ENCODE results near the gene TAPT1. TPM values are rescaled to one million over a fixed set of nuclear protein-coding genes. Genes with fewer than 3 reads are reported as not detected.

The TAPT1 gene
- total and polyA plus RNA-seq, 4 donors = 47.6 to 64.9 (median 48.1) TPM

DNA sequence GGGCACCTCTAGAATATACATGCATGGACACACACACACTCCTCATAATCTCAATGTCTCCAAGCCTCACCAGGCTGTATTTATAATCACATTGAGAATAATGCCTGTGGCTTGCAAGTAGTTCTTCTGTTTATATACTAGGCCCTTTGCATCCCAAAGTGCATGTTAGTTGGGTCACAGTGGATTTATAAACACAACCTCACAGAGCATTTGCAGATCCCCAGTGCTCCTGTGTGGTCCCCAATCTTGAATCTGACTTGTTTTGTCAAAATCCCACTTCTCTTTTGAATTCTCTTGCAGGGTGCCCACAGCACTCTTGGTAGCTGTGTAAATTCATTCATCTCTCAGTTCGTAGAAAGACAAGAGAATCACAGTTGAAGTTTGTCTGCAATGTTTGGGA is 92.9 kb downstream of the TAPT1 start:
- Histone ChIP-seq H3K36me3 (ENCODE audit: control insufficient read depth, insufficient read depth, low read length) (no peaks in the 10 kb centered on the region), H3K27me3 (ENCODE audit: control insufficient read depth, insufficient read depth, low read length) (no peaks in the 10 kb centered on the region), H3K4me1 (ENCODE audit: control insufficient read depth, insufficient read depth, low read length) (no peaks in the 10 kb centered on the region), H3K9me3 (ENCODE audit: control insufficient read depth, insufficient read depth, low read length) (no peaks in the 10 kb centered on the region), H3K27ac (ENCODE audit: low read depth, low read length) (no peak overlapping the region), H3K4me3 (ENCODE audit: low read depth, low read length) (no peak overlapping the region)
- no CpG with 5 or more reads among the region's 1 CpG for WGBS (ENCODE audit: insufficient coverage)
- DNase-seq (ENCODE audit: low read depth in 4 of 6, low spot score in 6 of 6) = no peak

GRCh38 chr4:16131293-16131692 is 95.0 kb downstream of the TAPT1 start:
- Histone ChIP-seq H3K4me1 (ENCODE audit: control insufficient read depth, insufficient read depth, low read length) (no peaks in the 10 kb centered on the region), H3K27me3 (ENCODE audit: control insufficient read depth, insufficient read depth, low read length) (no peaks in the 10 kb centered on the region), H3K4me3 (ENCODE audit: low read depth, low read length) (no peak overlapping the region), H3K36me3 (ENCODE audit: control insufficient read depth, insufficient read depth, low read length) (no peaks in the 10 kb centered on the region), H3K27ac (ENCODE audit: low read depth, low read length) (no peak overlapping the region), H3K9me3 (ENCODE audit: control insufficient read depth, insufficient read depth, low read length) (no peaks in the 10 kb centered on the region)
- WGBS (ENCODE audit: insufficient coverage) = 100% methylated on average over 1 of the region's 1 CpG
- no peak for DNase-seq (ENCODE audit: low read depth in 4 of 6, low spot score in 6 of 6)

DNA sequence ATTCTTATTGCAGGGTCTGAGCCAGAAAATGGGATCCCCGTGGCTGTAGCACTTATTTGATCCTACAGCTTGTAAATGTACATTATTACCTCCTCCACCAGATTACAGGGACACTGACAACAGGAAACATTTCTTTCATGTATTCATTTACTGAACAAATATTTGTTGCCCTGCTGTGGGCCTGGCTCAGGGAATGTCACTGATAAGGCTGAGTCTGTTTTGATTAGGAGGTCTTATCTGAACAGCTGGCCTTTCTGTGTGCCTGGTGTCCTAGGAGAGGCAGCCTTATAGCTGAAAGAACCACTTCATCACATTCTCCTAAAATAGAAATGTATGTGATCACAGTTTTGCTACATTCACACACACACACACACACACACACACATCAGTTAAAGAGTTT is 96.9 kb downstream of the TAPT1 start:
- Histone ChIP-seq H3K4me1 (ENCODE audit: control insufficient read depth, insufficient read depth, low read length) (peaks cover 2% of the 10 kb centered on the region), H3K27me3 (ENCODE audit: control insufficient read depth, insufficient read depth, low read length) (no peaks in the 10 kb centered on the region), H3K9me3 (ENCODE audit: control insufficient read depth, insufficient read depth, low read length) (no peaks in the 10 kb centered on the region), H3K36me3 (ENCODE audit: control insufficient read depth, insufficient read depth, low read length) (no peaks in the 10 kb centered on the region), H3K27ac (ENCODE audit: low read depth, low read length) (no peak overlapping the region), H3K4me3 (ENCODE audit: low read depth, low read length) (no peak overlapping the region)
- peak in 1 of 6 donors; percentile 44 for DNase-seq (ENCODE audit: low read depth in 4 of 6, low spot score in 6 of 6)
- WGBS (ENCODE audit: insufficient coverage) = no CpG with 5 or more reads among the region's 1 CpG

DNA sequence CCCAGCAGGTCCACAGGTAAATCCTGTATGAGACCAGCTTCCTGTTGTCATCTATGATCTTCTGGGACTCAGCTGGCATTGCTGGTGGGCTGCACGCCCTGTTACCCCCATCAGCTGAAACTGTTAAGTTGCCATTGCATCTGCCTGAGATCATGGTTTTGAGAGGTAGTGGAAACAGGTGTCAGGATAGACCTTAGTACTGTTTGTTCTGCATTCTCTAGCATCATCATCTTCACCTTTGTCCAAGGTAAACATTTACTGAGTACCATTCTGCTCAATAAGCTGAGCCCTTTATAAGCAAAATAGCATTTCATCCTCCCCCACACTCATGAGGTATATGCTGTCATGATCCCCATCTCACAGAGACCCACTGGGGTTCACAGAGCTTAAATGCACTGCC is 99.6 kb downstream of the TAPT1 start:
- Histone ChIP-seq H3K4me3 (ENCODE audit: low read depth, low read length) (no peak overlapping the region), H3K4me1 (ENCODE audit: control insufficient read depth, insufficient read depth, low read length) (peaks cover 12% of the 10 kb centered on the region), H3K27me3 (ENCODE audit: control insufficient read depth, insufficient read depth, low read length) (no peaks in the 10 kb centered on the region), H3K27ac (ENCODE audit: low read depth, low read length) (no peak overlapping the region), H3K36me3 (ENCODE audit: control insufficient read depth, insufficient read depth, low read length) (no peaks in the 10 kb centered on the region), H3K9me3 (ENCODE audit: control insufficient read depth, insufficient read depth, low read length) (no peaks in the 10 kb centered on the region)
- 100% methylated on average over 1 of the region's 1 CpG for WGBS (ENCODE audit: insufficient coverage)
- no peak for DNase-seq (ENCODE audit: low read depth in 4 of 6, low spot score in 6 of 6)

- no peak overlapping the region for H3K4me3 ChIP-seq (ENCODE audit: low read depth, low read length)
- H3K9me3 ChIP-seq (ENCODE audit: control insufficient read depth, insufficient read depth, low read length) = no peaks in the 10 kb centered on the region
- no peaks in the 10 kb centered on the region for H3K36me3 ChIP-seq (ENCODE audit: control insufficient read depth, insufficient read depth, low read length)
- no peak overlapping the region for H3K27ac ChIP-seq (ENCODE audit: low read depth, low read length)
- H3K27me3 ChIP-seq (ENCODE audit: control insufficient read depth, insufficient read depth, low read length) = no peaks in the 10 kb centered on the region
- WGBS (ENCODE audit: insufficient coverage) = 53% methylated on average over 7 of the region's 8 CpGs
- peaks cover 12% of the 10 kb centered on the region for H3K4me1 ChIP-seq (ENCODE audit: control insufficient read depth, insufficient read depth, low read length)
- DNase-seq (ENCODE audit: low read depth in 4 of 6, low spot score in 6 of 6) = no peak
Observed at GRCh38 chr4:16125571-16126445, 100.5 kb downstream of the TAPT1 start.

- Histone ChIP-seq H3K9me3 (ENCODE audit: control insufficient read depth, insufficient read depth, low read length) (no peaks in the 10 kb centered on the region), H3K4me3 (ENCODE audit: low read depth, low read length) (no peak overlapping the region), H3K27me3 (ENCODE audit: control insufficient read depth, insufficient read depth, low read length) (no peaks in the 10 kb centered on the region), H3K27ac (ENCODE audit: low read depth, low read length) (no peak overlapping the region), H3K36me3 (ENCODE audit: control insufficient read depth, insufficient read depth, low read length) (no peaks in the 10 kb centered on the region), H3K4me1 (ENCODE audit: control insufficient read depth, insufficient read depth, low read length) (peaks cover 12% of the 10 kb centered on the region)
- DNase-seq (ENCODE audit: low read depth in 4 of 6, low spot score in 6 of 6) = peak in 2 of 6 donors; percentile 57 to 65
- 78% methylated on average over 1 of the region's 4 CpGs for WGBS (ENCODE audit: insufficient coverage)
Observed at GRCh38 chr4:16124232-16124631, 102.0 kb downstream of the TAPT1 start.

GRCh38 chr4:16123356-16124084 is 102.8 kb downstream of the TAPT1 start:
- WGBS (ENCODE audit: insufficient coverage) = 50% methylated on average over 5 of the region's 7 CpGs
- Histone ChIP-seq H3K9me3 (ENCODE audit: control insufficient read depth, insufficient read depth, low read length) (no peaks in the 10 kb centered on the region), H3K36me3 (ENCODE audit: control insufficient read depth, insufficient read depth, low read length) (no peaks in the 10 kb centered on the region), H3K27ac (ENCODE audit: low read depth, low read length) (no peak overlapping the region), H3K4me3 (ENCODE audit: low read depth, low read length) (no peak overlapping the region), H3K4me1 (ENCODE audit: control insufficient read depth, insufficient read depth, low read length) (peaks cover 12% of the 10 kb centered on the region), H3K27me3 (ENCODE audit: control insufficient read depth, insufficient read depth, low read length) (no peaks in the 10 kb centered on the region)
- DNase-seq (ENCODE audit: low read depth in 4 of 6, low spot score in 6 of 6) = peak in 2 of 6 donors; percentile 16 to 59

DNA sequence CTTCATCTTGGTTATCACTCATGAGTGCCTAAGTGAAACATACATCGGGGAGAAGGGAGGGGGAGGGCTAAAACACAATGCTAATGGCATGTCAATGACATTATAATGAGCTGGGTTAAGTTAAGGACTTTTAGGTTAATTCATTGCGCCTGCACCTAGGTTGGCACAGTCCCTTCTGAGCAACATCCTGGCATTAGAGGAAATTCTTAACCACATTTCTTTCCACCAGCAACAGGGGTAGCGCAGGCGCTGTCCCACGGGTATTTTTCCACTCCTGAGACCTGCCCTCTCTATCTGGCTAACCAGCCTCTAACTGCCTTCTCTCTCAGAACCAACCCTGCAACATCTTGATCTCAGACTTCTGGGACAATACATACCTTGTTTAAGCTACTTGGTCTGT is 103.5 kb downstream of the TAPT1 start:
- no peak for DNase-seq (ENCODE audit: low read depth in 4 of 6, low spot score in 6 of 6)
- H3K27ac ChIP-seq (ENCODE audit: low read depth, low read length) = no peak overlapping the region
- H3K4me3 ChIP-seq (ENCODE audit: low read depth, low read length) = no peak overlapping the region
- H3K9me3 ChIP-seq (ENCODE audit: control insufficient read depth, insufficient read depth, low read length) = no peaks in the 10 kb centered on the region
- no peaks in the 10 kb centered on the region for H3K27me3 ChIP-seq (ENCODE audit: control insufficient read depth, insufficient read depth, low read length)
- H3K36me3 ChIP-seq (ENCODE audit: control insufficient read depth, insufficient read depth, low read length) = no peaks in the 10 kb centered on the region
- H3K4me1 ChIP-seq (ENCODE audit: control insufficient read depth, insufficient read depth, low read length) = peaks cover 12% of the 10 kb centered on the region
- 97% methylated on average over 4 of the region's 5 CpGs for WGBS (ENCODE audit: insufficient coverage)

GRCh38 chr4:16122308-16122711 is 104.0 kb downstream of the TAPT1 start:
- H3K27me3 ChIP-seq (ENCODE audit: control insufficient read depth, insufficient read depth, low read length) = no peaks in the 10 kb centered on the region
- no peaks in the 10 kb centered on the region for H3K9me3 ChIP-seq (ENCODE audit: control insufficient read depth, insufficient read depth, low read length)
- no peaks in the 10 kb centered on the region for H3K36me3 ChIP-seq (ENCODE audit: control insufficient read depth, insufficient read depth, low read length)
- no peak overlapping the region for H3K4me3 ChIP-seq (ENCODE audit: low read depth, low read length)
- WGBS (ENCODE audit: insufficient coverage) = 100% methylated on average over 2 of the region's 4 CpGs
- no peak for DNase-seq (ENCODE audit: low read depth in 4 of 6, low spot score in 6 of 6)
- peaks cover 12% of the 10 kb centered on the region for H3K4me1 ChIP-seq (ENCODE audit: control insufficient read depth, insufficient read depth, low read length)
- H3K27ac ChIP-seq (ENCODE audit: low read depth, low read length) = no peak overlapping the region

All from spinal cord (tissue), 10 donors.